OCI-LY3 (cell line): ENCODE results near the gene LAMA3.

Source experiments
- H2AFZ ChIP-seq: fragments of 200-600, 300-600 bp; shearing (Covaris generic); 2 replicates; pipeline ENCODE4 v1.6.0; 2014; ENCODE audit warnings: antibody characterized with exemption, low read depth, low read length
- H3K27ac ChIP-seq: fragments of 200-600, 300-600 bp; sonication (generic); 2 replicates; pipeline ENCODE4 v1.5.1; 2014; ENCODE audit warnings: mild to moderate bottlenecking, low read length, moderate library complexity, mixed read lengths
- H3K27me3 ChIP-seq: fragments of 200-600, 300-600 bp; sonication (generic); 2 replicates; pipeline ENCODE4 v1.6.1; 2014; ENCODE audit warnings: low read depth, low read length, mixed read lengths
- H3K36me3 ChIP-seq: fragments of 200-600, 300-600 bp; sonication (generic); replicated peaks from 2 replicates; pipeline ENCODE3; 2014; ENCODE audit warnings: low read depth, low read length, mixed read lengths
- H3K4me1 ChIP-seq: fragments of 300-600, 200-600 bp; sonication (generic); 2 replicates; pipeline ENCODE4 v1.6.1; 2014; ENCODE audit warnings: low read length, mixed read lengths
- H3K4me2 ChIP-seq: fragments of 200-600, 300-600 bp; sonication (generic); 2 replicates; pipeline ENCODE4 v1.6.1; 2014; ENCODE audit warnings: low read length, mixed read lengths
- H3K4me3 ChIP-seq: fragments of 300-600, 200-600 bp; sonication (generic); 2 replicates; pipeline ENCODE4 v1.5.1; 2014; ENCODE audit warnings: antibody characterized with exemption, mild to moderate bottlenecking, low read length, moderate library complexity
- H3K79me2 ChIP-seq: fragments of 300-600, 200-600 bp; shearing (Covaris generic); 2 replicates; pipeline ENCODE4 v1.6.1; 2014; ENCODE audit warnings: mild to moderate bottlenecking, low read length, mixed read lengths
- H3K9ac ChIP-seq: fragments of 300-600, 200-600 bp; shearing (Covaris generic); 2 replicates; pipeline ENCODE4 v1.6.0; 2014; ENCODE audit warnings: mild to moderate bottlenecking, low read length, moderate library complexity
- H3K9me3 ChIP-seq: fragments of 200-600, 300-600 bp; shearing (Covaris generic); 2 replicates; pipeline ENCODE4 v1.6.1; 2014; ENCODE audit warnings: low read length, mixed read lengths; ENCODE audit not compliant: insufficient read depth
- H4K20me1 ChIP-seq: fragments of 200-600, 300-600 bp; sonication (generic); 2 replicates; pipeline ENCODE4 v1.6.1; 2016; ENCODE audit warnings: low read length, mixed read lengths; ENCODE audit not compliant: insufficient read depth
- EZH2phosphoT487 ChIP-seq: fragments of 200-600 bp; shearing (Covaris generic); IDR thresholded peaks from 2 replicates; pipeline ENCODE4 v1.6.1; 2018; ENCODE audit warnings: antibody characterized with exemption, mixed run types, low read depth
- TF ChIP-seq, protein P1 (sequence below): fragments of 200-600, 300-600 bp; sonication (generic); IDR thresholded peaks from 2 replicates; pipeline ENCODE4 v1.5.1; 2014; ENCODE audit warnings: antibody characterized with exemption, low read length, low read depth

LAMA3 gene

DNA sequence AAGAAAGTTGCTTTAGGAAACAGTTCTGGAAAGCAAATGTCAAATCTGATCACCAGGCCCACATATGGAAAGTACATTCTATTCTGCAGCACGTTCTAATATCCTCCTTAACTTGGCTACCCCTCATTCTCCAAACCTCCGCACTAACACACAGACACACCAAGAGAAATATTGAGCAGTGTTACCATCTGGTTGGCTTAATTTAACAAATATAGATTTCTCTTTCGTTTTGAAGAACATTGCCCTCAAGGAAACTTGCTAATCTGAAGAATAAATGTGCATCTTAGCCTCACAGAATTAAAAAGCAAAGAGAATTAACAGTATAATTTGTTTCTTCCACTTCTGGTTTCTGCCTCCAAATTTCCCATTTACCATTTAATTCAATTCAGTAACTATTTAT is 252.5 kb downstream of the LAMA3 start:
- no peak overlapping the region for H3K4me2 ChIP-seq
- no peaks in the 10 kb centered on the region for H4K20me1 ChIP-seq
- no peak overlapping the region for H2AFZ ChIP-seq
- H3K27ac ChIP-seq = no peak overlapping the region
- H3K4me3 ChIP-seq = no peak overlapping the region
- H3K4me1 ChIP-seq = peaks cover 35% of the 10 kb centered on the region
- H3K9ac ChIP-seq = no peak overlapping the region
- 0 out of 2 replicates have a peak, but pooled peaks cover 4% of the 10 kb centered on the region for H3K27me3 ChIP-seq
- TF ChIP-seq EZH2phosphoT487 = no peak
- TF ChIP-seq, protein P1, sequence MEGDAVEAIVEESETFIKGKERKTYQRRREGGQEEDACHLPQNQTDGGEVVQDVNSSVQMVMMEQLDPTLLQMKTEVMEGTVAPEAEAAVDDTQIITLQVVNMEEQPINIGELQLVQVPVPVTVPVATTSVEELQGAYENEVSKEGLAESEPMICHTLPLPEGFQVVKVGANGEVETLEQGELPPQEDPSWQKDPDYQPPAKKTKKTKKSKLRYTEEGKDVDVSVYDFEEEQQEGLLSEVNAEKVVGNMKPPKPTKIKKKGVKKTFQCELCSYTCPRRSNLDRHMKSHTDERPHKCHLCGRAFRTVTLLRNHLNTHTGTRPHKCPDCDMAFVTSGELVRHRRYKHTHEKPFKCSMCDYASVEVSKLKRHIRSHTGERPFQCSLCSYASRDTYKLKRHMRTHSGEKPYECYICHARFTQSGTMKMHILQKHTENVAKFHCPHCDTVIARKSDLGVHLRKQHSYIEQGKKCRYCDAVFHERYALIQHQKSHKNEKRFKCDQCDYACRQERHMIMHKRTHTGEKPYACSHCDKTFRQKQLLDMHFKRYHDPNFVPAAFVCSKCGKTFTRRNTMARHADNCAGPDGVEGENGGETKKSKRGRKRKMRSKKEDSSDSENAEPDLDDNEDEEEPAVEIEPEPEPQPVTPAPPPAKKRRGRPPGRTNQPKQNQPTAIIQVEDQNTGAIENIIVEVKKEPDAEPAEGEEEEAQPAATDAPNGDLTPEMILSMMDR = no peak
- H3K36me3 ChIP-seq = no peaks in the 10 kb centered on the region
- H3K9me3 ChIP-seq = no peaks in the 10 kb centered on the region
- H3K79me2 ChIP-seq = no peaks in the 10 kb centered on the region

DNA sequence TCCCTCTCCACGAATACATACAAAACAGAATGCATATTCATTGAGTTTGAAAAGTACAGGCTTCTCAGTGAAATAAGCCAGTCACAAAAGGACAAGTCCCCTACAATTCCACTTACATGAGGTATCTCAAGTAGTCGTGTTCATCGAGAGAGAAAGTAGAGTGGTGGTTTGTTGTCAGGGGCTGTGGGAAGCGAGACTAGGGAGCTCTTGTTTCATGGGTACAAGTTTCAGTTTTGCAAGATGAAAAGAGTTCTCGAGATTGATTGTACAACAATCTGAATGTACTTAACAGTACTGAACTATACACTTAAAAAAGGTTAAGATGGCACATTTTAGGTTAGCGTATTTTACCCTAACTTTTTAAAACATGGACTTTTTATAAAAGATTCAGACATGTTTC is 253.9 kb downstream of the LAMA3 start:
- H3K4me3 ChIP-seq = peak overlapping the region; percentile 50
- TF ChIP-seq, protein P1 = no peak
- no peak for TF ChIP-seq EZH2phosphoT487
- H3K4me2 ChIP-seq = peak overlapping the region; percentile 55

DNA sequence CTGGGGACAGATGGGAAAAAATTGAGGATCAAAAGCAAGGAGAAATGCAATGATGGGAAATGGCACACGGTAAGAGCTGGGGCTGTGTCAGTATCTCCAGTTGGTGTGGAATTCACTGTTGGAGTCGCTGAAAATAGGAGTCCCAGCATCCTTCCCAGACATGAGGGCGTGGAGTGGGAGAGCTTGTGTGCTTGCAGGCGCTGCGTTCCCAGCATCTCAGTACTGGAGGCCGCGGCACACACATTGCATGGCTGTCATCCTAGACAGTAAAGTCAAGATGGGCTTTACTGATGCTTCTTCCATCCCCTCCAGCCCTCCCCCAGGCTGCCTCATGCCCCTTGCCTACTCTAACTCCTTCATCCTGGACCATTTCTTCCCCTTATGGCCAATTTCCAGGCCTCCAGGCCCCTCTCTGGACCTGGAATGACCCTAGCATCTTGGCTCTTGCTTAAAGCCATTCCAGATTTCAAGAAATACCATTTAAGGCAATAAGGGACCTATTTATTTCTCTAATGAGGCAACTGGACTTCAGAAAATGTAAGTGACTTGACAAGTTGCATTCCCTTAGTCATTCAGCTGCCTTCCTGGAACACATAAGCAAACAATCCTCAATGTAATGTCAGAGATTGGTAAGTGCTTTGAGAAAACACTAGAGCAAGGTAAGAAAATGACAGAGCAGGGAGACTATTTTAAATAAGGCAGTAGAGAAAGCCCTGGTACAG is 254.8 kb downstream of the LAMA3 start:
- Histone ChIP-seq H3K36me3 (no peaks in the 10 kb centered on the region), H3K4me2 (no peak overlapping the region), H3K9ac (no peak overlapping the region), H4K20me1 (no peaks in the 10 kb centered on the region), H2AFZ (no peak overlapping the region), H3K4me3 (no peak overlapping the region), H3K27ac (no peak overlapping the region), H3K4me1 (peaks cover 28% of the 10 kb centered on the region), H3K9me3 (no peaks in the 10 kb centered on the region), H3K79me2 (no peaks in the 10 kb centered on the region), H3K27me3 (0 out of 2 replicates have a peak, but pooled peaks cover 4% of the 10 kb centered on the region)
- TF ChIP-seq EZH2phosphoT487 = no peak
- TF ChIP-seq, protein P1 = no peak

More for the DNA sequence above, 253.9 kb downstream of the LAMA3 start:
- Histone ChIP-seq H3K27ac (no peak overlapping the region), H2AFZ (no peak overlapping the region), H3K9ac (no peak overlapping the region), H3K4me1 (peaks cover 33% of the 10 kb centered on the region), H3K36me3 (no peaks in the 10 kb centered on the region), H3K79me2 (no peaks in the 10 kb centered on the region), H3K9me3 (no peaks in the 10 kb centered on the region), H3K27me3 (0 out of 2 replicates have a peak, but pooled peaks cover 4% of the 10 kb centered on the region), H4K20me1 (no peaks in the 10 kb centered on the region)

DNA sequence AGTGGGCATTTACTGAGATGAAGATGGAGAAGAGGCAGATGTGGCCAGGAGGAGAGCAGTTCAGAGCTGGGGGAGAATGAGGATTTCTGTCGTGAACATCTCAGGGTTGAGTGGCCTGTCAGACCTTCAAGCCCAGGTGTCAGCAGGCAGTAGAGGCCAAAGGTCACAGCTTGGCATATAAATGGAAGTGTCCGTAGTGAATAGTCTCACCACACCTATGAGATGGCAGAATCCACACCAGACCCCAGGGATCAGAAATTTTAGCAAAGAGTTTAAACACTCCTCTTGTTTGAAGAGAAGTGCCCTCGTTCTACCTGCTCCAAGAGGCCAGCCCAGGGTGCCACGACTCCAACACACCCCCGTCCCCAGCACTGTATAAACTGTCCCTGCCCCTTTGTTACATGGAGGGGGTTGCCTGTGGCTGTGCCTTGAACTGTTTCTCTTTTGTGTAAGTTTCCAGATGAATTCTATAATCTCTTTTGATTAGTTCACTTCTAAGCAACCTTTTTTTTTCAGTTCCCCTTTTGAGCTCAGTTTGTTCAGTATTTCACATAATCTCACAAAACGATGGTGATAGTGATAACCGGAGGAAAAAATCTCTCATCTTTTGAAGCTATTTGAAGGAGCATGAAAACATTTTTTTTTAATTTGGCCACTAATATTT is 256.3 kb downstream of the LAMA3 start:
- peaks cover 28% of the 10 kb centered on the region for H3K4me1 ChIP-seq
- no peak overlapping the region for H3K9ac ChIP-seq
- H2AFZ ChIP-seq = no peak overlapping the region
- no peak overlapping the region for H3K27ac ChIP-seq
- H3K4me2 ChIP-seq = peak overlapping the region; percentile 58
- peaks cover 17% of the 10 kb centered on the region for H3K27me3 ChIP-seq
- H3K9me3 ChIP-seq = no peaks in the 10 kb centered on the region
- no peaks in the 10 kb centered on the region for H4K20me1 ChIP-seq
- no peaks in the 10 kb centered on the region for H3K79me2 ChIP-seq
- TF ChIP-seq, protein P1 = no peak
- TF ChIP-seq EZH2phosphoT487 = no peak
- no peaks in the 10 kb centered on the region for H3K36me3 ChIP-seq
- H3K4me3 ChIP-seq = no peak overlapping the region
